ENCODE results near the gene STRC.
"Not testable (repeated sequence)": the region's sequence is repeated elsewhere in the genome, so short reads cannot be mapped to it uniquely, and the experiment has no call there.

The STRC gene

DNA sequence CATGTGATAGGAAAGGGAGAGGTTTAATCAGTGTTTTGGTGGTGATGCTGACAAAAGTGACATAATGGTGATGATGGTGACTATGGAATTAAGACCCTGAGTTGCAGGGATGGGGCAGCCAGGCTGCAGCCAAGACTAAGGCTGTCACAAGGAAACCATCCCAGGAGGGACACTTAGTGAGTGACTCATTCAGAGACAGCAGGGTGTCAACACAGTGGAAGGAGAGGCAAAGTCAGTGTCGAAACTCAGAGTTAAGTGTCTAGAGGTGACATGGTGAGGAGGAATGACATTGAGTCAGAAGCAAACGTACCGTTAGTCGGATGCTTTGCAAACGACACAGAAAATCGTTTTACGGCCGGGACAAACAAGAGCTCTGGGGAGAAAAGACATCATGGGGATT lies 54.8 kb downstream of the STRC start:
- DNase-seq (ENCODE audit: low read depth): not testable (repeated sequence)

DNA sequence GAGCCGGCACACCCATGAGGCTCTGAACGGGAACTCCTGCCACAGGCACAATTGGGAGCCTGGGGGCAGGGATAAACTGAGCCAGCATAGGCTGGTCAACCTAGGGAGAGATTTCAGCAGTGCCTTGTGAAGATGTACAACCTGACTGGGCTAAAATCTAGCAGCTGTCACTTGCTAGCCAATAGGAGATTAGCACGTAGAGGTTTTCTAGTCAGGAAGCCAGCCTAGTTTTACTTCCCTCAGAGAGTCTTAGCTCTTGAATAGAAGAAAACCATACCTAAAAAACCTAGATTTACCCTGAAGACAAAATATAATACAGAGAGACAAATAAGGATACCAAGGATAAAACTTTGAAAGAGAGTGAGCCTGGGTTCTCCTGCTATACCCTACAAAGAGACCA lies 55.8 kb downstream of the STRC start:
- DNase-seq (ENCODE audit: low read depth): not testable (repeated sequence)

GRCh38 chr15:43552986-43553385 lies 65.6 kb downstream of the STRC start:
- no peak for DNase-seq (ENCODE audit: low read depth)

- DNase-seq (ENCODE audit: low read depth): no peak
Observed at GRCh38 chr15:43552256-43552655, 66.3 kb downstream of the STRC start.

GRCh38 chr15:43550527-43551363 lies 67.9 kb downstream of the STRC start:
- DNase-seq (ENCODE audit: low read depth): no peak

Measured in stimulated activated CD8-positive, alpha-beta memory T cell treated with anti-CD3 and anti-CD28 coated beads, Interleukin-4, amount 100 ng/mL, for 24 hours (primary cell).